ENCODE data around the gene CD2BP2.
A peak's percentile ranks its signal among the peaks of the same experiment; 100 is the strongest.

DNA sequence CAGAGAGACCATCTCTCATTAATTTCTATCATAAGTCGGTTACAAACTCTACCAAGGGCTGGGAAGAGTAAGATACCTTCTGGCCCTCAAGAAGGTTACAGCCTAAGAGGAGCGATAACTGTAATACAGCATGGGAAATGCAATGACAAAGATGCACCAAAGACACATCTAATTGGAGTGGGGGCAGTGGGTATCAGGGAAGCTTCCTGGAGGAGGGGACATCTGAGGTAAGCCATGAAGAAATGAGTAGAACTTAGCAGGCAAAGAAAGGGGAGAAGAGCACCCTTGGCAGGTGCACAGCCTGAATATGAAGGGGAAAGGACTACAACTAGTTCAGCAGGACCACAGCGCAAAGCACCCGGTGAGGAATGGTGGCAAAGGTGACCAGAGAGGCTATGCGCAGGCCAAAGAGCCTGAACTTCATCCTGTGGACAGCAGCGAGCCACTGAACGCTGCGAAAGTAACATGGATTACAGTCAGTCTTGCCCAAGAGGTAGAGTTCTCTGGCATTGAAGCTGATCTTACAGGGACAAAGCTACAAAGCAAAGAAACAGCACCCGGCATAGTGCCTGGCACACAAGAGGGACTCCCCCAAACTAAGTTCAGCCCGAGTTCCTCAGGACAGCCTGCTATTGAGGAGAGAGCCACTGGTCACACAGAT lies 12.4 kb upstream of the CD2BP2 start:
- TF ChIP-seq, protein P1, sequence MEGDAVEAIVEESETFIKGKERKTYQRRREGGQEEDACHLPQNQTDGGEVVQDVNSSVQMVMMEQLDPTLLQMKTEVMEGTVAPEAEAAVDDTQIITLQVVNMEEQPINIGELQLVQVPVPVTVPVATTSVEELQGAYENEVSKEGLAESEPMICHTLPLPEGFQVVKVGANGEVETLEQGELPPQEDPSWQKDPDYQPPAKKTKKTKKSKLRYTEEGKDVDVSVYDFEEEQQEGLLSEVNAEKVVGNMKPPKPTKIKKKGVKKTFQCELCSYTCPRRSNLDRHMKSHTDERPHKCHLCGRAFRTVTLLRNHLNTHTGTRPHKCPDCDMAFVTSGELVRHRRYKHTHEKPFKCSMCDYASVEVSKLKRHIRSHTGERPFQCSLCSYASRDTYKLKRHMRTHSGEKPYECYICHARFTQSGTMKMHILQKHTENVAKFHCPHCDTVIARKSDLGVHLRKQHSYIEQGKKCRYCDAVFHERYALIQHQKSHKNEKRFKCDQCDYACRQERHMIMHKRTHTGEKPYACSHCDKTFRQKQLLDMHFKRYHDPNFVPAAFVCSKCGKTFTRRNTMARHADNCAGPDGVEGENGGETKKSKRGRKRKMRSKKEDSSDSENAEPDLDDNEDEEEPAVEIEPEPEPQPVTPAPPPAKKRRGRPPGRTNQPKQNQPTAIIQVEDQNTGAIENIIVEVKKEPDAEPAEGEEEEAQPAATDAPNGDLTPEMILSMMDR (IDR thresholded peaks at IDR 0.05; ENCODE audit: low read depth, low read length, missing input control) = no peak
- TF ChIP-seq RAD21 (IDR thresholded peaks at IDR 0.05) (peak; percentile 51 to 55), GABPA (IDR thresholded peaks at IDR 0.05 in 1 of 2, conservative IDR thresholded peaks at IDR 0.05 in 1 of 2) (peak in 1 of 2 donors; percentile 59), JUND (IDR thresholded peaks at IDR 0.05) (peak in 1 of 2 donors; percentile 33), EGR1 (IDR thresholded peaks at IDR 0.05; ENCODE audit: low read depth in 2 of 2) (no peak), YY1 (IDR thresholded peaks at IDR 0.05) (peak; percentile 87), TAF1 (conservative IDR thresholded peaks at IDR 0.05) (no peak), HNF4G (IDR thresholded peaks at IDR 0.05) (no peak), HNF4A (conservative IDR thresholded peaks at IDR 0.05) (peak; percentile 61 to 84), RXRA (IDR thresholded peaks at IDR 0.05) (peak; percentile 86 to 96)
- TF ChIP-seq, protein P2, sequence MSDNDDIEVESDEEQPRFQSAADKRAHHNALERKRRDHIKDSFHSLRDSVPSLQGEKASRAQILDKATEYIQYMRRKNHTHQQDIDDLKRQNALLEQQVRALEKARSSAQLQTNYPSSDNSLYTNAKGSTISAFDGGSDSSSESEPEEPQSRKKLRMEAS (IDR thresholded peaks at IDR 0.05) = no peak
- TF ChIP-seq, protein P3, sequence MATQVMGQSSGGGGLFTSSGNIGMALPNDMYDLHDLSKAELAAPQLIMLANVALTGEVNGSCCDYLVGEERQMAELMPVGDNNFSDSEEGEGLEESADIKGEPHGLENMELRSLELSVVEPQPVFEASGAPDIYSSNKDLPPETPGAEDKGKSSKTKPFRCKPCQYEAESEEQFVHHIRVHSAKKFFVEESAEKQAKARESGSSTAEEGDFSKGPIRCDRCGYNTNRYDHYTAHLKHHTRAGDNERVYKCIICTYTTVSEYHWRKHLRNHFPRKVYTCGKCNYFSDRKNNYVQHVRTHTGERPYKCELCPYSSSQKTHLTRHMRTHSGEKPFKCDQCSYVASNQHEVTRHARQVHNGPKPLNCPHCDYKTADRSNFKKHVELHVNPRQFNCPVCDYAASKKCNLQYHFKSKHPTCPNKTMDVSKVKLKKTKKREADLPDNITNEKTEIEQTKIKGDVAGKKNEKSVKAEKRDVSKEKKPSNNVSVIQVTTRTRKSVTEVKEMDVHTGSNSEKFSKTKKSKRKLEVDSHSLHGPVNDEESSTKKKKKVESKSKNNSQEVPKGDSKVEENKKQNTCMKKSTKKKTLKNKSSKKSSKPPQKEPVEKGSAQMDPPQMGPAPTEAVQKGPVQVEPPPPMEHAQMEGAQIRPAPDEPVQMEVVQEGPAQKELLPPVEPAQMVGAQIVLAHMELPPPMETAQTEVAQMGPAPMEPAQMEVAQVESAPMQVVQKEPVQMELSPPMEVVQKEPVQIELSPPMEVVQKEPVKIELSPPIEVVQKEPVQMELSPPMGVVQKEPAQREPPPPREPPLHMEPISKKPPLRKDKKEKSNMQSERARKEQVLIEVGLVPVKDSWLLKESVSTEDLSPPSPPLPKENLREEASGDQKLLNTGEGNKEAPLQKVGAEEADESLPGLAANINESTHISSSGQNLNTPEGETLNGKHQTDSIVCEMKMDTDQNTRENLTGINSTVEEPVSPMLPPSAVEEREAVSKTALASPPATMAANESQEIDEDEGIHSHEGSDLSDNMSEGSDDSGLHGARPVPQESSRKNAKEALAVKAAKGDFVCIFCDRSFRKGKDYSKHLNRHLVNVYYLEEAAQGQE (IDR thresholded peaks at IDR 0.05) = peak; percentile 93
- TF ChIP-seq, protein P4, sequence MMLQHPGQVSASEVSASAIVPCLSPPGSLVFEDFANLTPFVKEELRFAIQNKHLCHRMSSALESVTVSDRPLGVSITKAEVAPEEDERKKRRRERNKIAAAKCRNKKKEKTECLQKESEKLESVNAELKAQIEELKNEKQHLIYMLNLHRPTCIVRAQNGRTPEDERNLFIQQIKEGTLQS (IDR thresholded peaks at IDR 0.05) = no peak
- TF ChIP-seq, protein P5, sequence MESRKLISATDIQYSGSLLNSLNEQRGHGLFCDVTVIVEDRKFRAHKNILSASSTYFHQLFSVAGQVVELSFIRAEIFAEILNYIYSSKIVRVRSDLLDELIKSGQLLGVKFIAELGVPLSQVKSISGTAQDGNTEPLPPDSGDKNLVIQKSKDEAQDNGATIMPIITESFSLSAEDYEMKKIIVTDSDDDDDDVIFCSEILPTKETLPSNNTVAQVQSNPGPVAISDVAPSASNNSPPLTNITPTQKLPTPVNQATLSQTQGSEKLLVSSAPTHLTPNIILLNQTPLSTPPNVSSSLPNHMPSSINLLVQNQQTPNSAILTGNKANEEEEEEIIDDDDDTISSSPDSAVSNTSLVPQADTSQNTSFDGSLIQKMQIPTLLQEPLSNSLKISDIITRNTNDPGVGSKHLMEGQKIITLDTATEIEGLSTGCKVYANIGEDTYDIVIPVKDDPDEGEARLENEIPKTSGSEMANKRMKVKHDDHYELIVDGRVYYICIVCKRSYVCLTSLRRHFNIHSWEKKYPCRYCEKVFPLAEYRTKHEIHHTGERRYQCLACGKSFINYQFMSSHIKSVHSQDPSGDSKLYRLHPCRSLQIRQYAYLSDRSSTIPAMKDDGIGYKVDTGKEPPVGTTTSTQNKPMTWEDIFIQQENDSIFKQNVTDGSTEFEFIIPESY (IDR thresholded peaks at IDR 0.05) = no peak

Measured in liver (tissue), 3 donors.